ENCODE results near the gene MGAT4D.
"Not testable (repeated sequence)": the region's sequence is repeated elsewhere in the genome, so short reads cannot be mapped to it uniquely, and the experiment has no call there.

Gene MGAT4D

DNA sequence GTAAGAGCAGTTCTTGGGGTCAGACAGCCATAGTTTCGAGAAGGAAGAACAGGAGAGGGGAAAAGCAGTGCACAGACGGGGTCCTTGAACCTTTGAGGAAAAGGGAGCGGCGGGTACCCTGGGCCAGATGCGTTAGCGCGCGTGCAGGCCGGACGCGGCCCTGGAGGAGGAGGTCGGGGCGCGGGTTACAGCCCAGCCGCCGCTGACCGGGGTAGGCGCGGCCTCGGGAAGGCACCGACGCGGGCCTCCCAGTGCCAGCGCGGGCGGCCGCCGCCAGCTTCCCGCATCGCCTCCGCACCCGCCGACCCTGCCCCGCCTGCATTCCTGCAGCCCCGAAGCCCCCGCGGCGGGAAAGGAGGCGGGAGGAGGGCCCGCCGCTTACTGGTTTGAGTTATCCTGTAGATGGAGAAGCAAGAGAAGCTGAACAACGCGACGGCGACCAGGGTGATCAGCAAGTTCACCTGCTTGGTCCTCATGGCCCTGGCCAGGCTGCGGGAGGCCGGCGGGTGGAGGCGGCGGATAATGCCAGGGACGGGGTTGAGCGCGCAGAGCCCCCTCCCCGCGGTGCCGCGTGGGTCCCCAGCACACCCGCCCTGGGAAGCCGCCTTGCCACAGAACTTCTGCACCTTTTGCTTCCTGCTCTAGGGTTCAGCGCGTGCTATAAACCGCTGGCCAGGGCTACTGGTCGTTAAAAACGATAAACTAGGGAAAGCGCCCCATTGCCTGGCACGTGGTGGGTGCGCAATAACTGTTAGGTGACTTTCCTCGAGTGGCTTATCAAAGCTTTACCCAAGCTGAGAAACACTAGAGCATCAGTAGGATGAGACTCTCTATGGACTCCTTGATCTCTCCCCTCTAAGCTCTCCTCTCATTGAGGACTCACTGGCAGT is at the start of gene MGAT4D:
Gene MGAT4D (minus strand): TSS at position 547 of the 890 bp plus-strand sequence. CDS start 71 bp downstream, at position 476.
- ATAC-seq (ENCODE audit: low read depth) (no peak), DNase-seq (ENCODE audit: low spot score in 2 of 2) (no peak)
- Mint-ChIP-seq H3K36me3 (no peaks in the 10 kb centered on the region), H3K27me3 (peaks cover 26% of the 10 kb centered on the region), H3K9me3 (no peaks in the 10 kb centered on the region), H3K4me3 (peak within 1 kb of the TSS; percentile 64), H3K4me1 (peaks cover 4% of the 10 kb centered on the region), H3K27ac (no peak within 1 kb of the TSS)

DNA sequence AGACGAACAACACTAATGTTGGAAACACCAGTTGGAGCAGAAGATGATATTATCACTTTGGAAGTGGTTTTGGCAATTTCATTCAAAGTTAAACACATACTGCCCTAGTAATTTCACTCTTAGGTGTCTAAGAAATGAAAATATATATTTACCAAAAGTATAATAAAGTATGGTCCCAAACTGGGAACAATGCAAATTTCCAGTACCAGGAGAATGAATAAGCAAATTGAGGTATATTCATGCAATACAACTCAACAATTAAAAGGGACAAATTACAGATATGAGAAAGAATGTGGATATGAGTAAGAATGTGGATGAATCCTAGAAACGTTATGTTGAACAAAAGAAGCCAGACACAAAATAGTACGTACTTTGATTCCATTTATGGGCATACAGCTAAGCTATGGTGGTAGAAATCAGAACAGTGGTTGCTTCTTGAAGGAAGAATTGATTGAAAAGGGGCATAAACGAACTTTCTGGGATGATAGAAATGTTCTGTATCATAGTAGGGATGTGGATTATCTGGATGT is 35.9 kb upstream of the MGAT4D start:
- Mint-ChIP-seq H3K4me1 (peaks cover 4% of the 10 kb centered on the region), H3K27ac (no peak overlapping the region), H3K36me3 (peaks cover 16% of the 10 kb centered on the region), H3K27me3 (no peaks in the 10 kb centered on the region), H3K9me3 (no peaks in the 10 kb centered on the region), H3K4me3 (no peak overlapping the region)
- DNase-seq (ENCODE audit: low spot score in 2 of 2) (no peak), ATAC-seq (ENCODE audit: low read depth) (no peak)

DNA sequence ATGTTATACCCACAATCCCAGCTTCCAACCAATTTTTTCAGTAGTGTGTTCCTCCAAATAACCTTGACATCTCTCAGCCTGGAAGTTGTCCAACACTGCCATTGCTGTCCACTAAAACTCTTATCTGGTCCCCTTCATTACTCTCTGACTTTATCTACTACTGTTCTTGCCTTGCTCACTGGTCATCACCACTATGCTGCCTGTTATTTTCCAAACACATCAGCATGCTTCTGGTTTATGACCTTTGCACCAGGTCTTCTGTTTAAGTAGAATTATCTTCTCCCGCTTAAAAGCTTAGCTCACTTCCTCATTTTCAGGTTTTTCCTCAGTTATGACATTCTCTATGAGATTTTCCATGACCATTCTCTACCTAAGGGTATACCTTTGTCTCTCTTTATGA is 31.3 kb upstream of the MGAT4D start:
- no peak for ATAC-seq (ENCODE audit: low read depth)
- Mint-ChIP-seq H3K9me3 (no peaks in the 10 kb centered on the region), H3K36me3 (peaks cover 11% of the 10 kb centered on the region), H3K4me3 (no peak overlapping the region), H3K4me1 (peaks cover 4% of the 10 kb centered on the region), H3K27ac (no peak overlapping the region), H3K27me3 (no peaks in the 10 kb centered on the region)
- DNase-seq (ENCODE audit: low spot score in 2 of 2), result no peak

DNA sequence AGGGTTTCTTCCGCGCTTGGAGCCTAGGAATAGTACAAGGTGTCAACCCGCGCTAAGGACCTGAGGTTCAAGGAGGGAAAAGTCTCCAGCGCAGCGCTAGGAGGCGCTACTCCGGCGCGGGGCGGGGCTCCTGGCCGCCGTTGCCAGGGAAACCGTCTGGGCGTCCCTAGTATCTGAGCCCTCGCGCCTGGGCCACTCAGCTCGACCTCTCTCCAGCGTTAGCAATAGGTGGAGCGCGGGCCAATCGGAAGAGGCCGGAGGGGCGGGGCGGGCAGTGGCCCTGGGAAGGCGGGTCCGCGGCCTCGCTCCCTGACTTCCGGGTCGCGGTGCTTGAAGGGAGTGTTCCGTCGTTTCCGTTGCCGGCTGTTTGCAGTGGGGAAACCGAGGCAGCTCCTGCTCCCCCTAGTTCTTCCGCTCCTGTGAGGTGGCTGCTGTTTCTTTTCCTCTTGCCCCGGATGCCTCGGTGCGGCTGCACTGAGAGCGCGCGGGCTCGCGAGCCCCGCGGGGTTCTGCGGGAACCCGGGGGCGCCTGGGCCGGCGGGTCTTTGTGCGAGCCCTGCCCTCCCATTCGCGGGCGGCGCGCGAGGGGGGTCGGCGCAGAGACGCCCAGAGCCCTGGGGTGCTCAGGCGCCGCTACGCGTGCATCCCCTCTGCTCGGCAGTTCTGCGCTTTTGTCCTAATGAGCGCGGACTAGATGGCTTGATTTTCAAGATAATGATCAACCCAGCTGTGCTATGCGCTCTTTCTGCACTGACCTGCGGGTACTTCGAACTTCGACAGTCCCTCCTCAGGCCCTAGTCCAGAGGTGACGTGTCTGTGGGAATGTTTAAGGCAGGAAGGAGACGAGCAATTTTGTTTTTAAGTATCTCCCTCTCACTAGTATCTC is 26.0 kb upstream of the MGAT4D start, which contains the start of gene ELMOD2:
Gene ELMOD2 (plus strand): TSS at position 312 of the 886 bp plus-strand sequence. CDS start 1,261 bp downstream, outside the sequence.
- Mint-ChIP-seq H3K4me1 (peaks cover 4% of the 10 kb centered on the region), H3K27me3 (no peaks in the 10 kb centered on the region), H3K27ac (peak within 1 kb of the TSS; percentile 71), H3K36me3 (peaks cover 4% of the 10 kb centered on the region), H3K4me3 (peak within 1 kb of the TSS; percentile 84), H3K9me3 (no peaks in the 10 kb centered on the region)
- DNase-seq (ENCODE audit: low spot score in 2 of 2) (peak; percentile 85 to 95), ATAC-seq (ENCODE audit: low read depth) (peak; percentile 98)

DNA sequence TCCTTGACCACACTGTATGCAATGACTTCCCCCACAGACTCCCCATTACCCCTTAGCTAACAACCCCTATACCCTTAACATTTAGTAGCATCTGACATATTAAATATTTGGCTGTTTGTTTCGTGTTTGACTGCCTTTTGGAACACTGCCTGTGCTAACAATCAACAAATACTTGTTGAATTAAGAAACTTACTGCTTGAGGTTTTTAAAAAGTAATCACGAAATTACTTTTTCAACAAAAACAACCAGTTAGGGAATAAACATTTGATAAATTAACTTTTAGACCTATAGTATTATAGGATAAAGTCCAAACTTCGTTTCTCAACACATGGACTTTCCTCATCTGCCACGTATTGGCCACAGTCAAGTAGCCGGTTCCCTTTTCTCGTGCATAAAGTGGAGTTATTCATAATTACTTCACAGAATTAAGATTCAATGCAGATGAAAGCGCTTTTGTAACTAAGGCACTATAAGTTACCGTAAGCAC is 25.3 kb upstream of the MGAT4D start:
- Mint-ChIP-seq H3K4me1 (peaks cover 4% of the 10 kb centered on the region), H3K27me3 (no peaks in the 10 kb centered on the region), H3K36me3 (peaks cover 4% of the 10 kb centered on the region), H3K27ac (peak overlapping the region; percentile 71), H3K9me3 (no peaks in the 10 kb centered on the region), H3K4me3 (peak overlapping the region; percentile 84)
- no peak for DNase-seq (ENCODE audit: low spot score in 2 of 2)
- ATAC-seq (ENCODE audit: low read depth), result peak; percentile 9

DNA sequence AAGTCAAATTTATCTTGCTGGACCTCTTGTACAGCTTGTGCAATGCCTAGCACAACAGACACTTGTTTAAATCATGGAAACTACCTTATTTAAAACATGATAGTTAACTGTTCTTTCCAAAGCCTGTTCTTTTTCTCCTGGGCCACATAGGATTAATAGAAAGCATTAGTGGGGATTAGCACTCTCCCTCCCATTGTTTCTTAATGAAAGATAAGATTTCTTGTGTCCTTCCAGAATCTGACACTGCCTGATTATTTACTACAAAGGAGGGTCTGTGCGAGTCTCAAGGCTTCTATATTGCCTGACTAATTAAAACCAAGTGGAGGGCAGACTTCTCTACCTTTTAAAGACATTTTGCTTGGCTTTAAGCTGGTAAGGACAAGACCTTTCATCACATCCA is 17.3 kb upstream of the MGAT4D start:
- no peak for DNase-seq (ENCODE audit: low spot score in 2 of 2)
- peaks cover 17% of the 10 kb centered on the region for H3K27me3 Mint-ChIP-seq
- no peak for ATAC-seq (ENCODE audit: low read depth)
- no peaks in the 10 kb centered on the region for H3K4me1 Mint-ChIP-seq
- H3K27ac Mint-ChIP-seq, result no peak overlapping the region
- H3K4me3 Mint-ChIP-seq, result no peak overlapping the region
- no peaks in the 10 kb centered on the region for H3K36me3 Mint-ChIP-seq
- no peaks in the 10 kb centered on the region for H3K9me3 Mint-ChIP-seq

DNA sequence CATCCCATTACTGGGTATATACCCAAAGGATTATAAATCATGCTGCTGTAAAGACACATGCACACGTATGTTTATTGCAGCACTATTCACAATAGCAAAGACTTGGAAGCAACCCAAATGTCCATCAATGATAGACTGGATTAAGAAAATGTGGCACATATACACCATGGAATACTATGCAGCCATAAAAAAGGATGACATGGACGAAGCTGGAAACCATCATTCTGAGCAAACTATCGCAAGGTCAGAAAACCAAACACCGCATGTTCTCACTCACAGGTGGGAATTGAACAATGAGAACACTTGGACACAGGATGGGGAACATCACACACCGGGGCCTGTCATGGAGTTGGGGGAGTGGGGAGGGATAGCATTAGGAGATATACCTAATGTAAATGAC is 15.7 kb upstream of the MGAT4D start:
- not testable (repeated sequence) for H3K9me3 Mint-ChIP-seq; H3K4me1 Mint-ChIP-seq; H3K36me3 Mint-ChIP-seq; H3K27ac Mint-ChIP-seq; ATAC-seq (ENCODE audit: low read depth); H3K4me3 Mint-ChIP-seq; DNase-seq (ENCODE audit: low spot score in 2 of 2)
- H3K27me3 Mint-ChIP-seq, result peaks cover 28% of the 10 kb centered on the region

DNA sequence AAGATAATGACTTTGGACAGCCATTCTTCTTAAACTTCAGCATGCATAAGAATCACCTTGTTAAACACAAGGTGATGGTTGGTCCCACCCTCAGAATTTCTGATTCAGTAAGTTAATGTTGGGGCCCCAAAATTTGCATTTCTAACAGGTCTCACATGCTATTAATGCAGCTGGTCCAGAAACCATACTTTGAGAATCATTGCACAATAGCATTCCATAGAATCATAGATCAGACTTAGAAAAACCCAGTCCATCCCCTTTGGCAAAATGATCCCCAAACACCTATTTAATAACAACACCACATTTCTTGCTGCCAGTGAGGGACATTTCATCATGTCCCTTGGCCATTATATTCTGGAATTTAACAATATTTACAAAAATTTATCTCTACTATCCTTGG is 6.2 kb upstream of the MGAT4D start:
- Mint-ChIP-seq H3K4me3 (no peak overlapping the region), H3K36me3 (no peaks in the 10 kb centered on the region), H3K9me3 (no peaks in the 10 kb centered on the region), H3K27me3 (peaks cover 32% of the 10 kb centered on the region), H3K4me1 (no peaks in the 10 kb centered on the region), H3K27ac (no peak overlapping the region)
- DNase-seq (ENCODE audit: low spot score in 2 of 2), result no peak
- ATAC-seq (ENCODE audit: low read depth), result no peak

DNA sequence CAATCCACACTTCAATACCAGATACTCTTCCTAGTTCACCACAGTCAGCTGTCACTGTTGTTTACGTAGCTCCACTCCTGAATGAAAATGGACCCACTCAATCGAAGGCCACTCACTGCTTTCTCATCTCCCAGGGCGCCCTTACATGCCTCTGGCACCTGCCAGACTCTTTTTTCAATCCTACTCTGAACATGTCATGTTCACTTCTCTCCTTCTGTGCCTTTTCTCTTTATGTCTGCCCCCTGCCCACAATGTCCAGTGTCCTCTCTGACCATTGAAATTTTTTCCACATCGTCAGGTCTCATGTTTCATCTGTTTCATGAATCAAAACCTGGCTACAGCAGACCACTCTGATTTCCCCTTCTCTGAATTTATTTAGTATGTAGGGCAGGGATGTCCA is 1.3 kb upstream of the MGAT4D start:
- no peak overlapping the region for H3K4me3 Mint-ChIP-seq
- no peak for ATAC-seq (ENCODE audit: low read depth)

DNA sequence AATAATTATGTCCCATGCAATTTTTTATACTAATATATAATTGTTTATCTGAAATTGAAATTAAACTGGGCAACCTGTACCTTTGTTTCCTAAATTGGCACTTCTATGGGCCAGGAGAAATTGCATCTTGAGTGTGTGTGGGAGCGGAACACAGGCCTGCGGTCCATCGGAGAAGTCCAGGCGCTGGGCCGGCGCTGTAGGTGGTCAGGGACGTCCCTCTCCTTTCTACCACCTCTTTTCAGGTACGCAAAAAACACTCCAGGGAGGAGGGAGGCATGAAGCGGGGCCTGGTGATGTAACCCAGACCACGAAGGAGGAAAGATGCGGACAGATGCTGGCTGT is 717 bp downstream of the MGAT4D start:
- DNase-seq (ENCODE audit: low spot score in 2 of 2) (no peak), ATAC-seq (ENCODE audit: low read depth) (no peak)
- Mint-ChIP-seq H3K4me1 (peaks cover 4% of the 10 kb centered on the region), H3K27me3 (peaks cover 26% of the 10 kb centered on the region), H3K36me3 (no peaks in the 10 kb centered on the region), H3K27ac (no peak overlapping the region), H3K4me3 (peak overlapping the region; percentile 64), H3K9me3 (no peaks in the 10 kb centered on the region)

More for the DNA sequence above, 1.3 kb upstream of the MGAT4D start:
- H3K36me3 Mint-ChIP-seq, result no peaks in the 10 kb centered on the region
- H3K27ac Mint-ChIP-seq, result no peak overlapping the region
- H3K27me3 Mint-ChIP-seq, result peaks cover 24% of the 10 kb centered on the region
- peaks cover 4% of the 10 kb centered on the region for H3K4me1 Mint-ChIP-seq
- DNase-seq (ENCODE audit: low spot score in 2 of 2), result no peak
- H3K9me3 Mint-ChIP-seq, result no peaks in the 10 kb centered on the region

DNA sequence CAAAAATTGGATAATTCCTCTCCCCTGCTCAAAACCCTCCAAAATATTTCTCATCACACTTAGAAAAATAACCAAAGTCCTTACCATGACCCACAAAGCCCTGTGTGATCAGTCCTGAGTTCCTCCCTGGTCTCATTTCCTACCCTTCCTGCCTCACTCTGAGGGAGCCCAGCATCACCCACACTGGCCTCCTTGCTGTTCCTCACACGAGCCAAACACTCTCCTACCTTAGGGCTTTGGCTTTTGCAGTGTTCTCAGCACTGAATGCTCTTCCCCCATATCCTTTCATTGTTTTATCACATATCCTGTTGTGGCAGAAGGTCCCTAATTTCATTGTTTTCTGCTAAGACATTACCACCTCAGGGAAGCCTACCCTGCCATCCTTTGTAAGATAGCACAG is 12.2 kb downstream of the MGAT4D start:
- no peaks in the 10 kb centered on the region for H3K4me1 Mint-ChIP-seq
- ATAC-seq (ENCODE audit: low read depth) (no peak), DNase-seq (ENCODE audit: low spot score in 2 of 2) (no peak)

DNA sequence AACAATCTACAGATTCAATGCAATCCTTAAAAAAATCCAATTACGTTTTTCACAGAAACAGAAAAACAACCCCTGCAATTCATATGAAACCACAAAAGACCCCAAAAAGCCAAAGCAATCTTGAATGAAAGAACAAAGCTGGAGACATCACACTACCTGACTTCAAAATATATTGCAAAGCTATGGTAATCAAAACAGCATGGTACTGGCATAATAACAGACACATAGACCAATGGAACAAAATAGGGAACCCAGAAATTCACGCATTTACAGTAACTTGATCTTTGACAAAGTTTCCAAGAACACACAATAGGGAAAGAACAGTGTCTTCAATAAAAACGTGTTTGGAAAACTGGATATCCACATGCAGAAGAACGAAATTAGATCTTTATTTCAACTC is 14.6 kb downstream of the MGAT4D start:
- Mint-ChIP-seq H3K4me1 (no peaks in the 10 kb centered on the region), H3K27ac (no peak overlapping the region), H3K4me3 (no peak overlapping the region), H3K9me3 (peaks cover 9% of the 10 kb centered on the region), H3K27me3 (peaks cover 9% of the 10 kb centered on the region), H3K36me3 (peaks cover 2% of the 10 kb centered on the region)
- ATAC-seq (ENCODE audit: low read depth), result no peak
- DNase-seq (ENCODE audit: low spot score in 2 of 2), result no peak

More for the DNA sequence above, 12.2 kb downstream of the MGAT4D start:
- H3K4me3 Mint-ChIP-seq, result no peak overlapping the region
- peaks cover 9% of the 10 kb centered on the region for H3K9me3 Mint-ChIP-seq
- peaks cover 2% of the 10 kb centered on the region for H3K36me3 Mint-ChIP-seq
- H3K27ac Mint-ChIP-seq, result no peak overlapping the region
- H3K27me3 Mint-ChIP-seq, result peaks cover 5% of the 10 kb centered on the region

DNA sequence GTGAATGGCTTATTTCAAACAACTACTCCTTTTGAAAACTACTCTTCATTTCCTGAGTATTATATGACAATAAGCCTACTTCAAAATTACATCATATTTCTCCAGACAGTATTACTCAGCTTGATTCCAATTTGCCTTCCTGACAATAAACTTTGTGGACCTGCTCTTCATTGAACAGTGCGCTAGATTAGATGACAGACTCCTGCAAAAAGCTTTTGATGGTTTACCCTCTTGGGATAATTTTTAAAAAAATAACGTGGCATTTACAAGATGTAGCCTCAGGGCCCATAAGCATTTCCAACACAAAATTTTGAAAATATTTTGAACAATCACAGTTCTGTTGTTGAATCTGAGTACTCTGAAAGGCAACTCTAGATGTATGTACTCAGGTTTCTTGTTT is 25.9 kb downstream of the MGAT4D start:
- H3K27ac Mint-ChIP-seq, result no peak overlapping the region
- peaks cover 2% of the 10 kb centered on the region for H3K4me1 Mint-ChIP-seq
- no peak for DNase-seq (ENCODE audit: low spot score in 2 of 2)
- no peaks in the 10 kb centered on the region for H3K36me3 Mint-ChIP-seq
- H3K27me3 Mint-ChIP-seq, result peaks cover 17% of the 10 kb centered on the region
- H3K9me3 Mint-ChIP-seq, result peaks cover 2% of the 10 kb centered on the region
- no peak for ATAC-seq (ENCODE audit: low read depth)
- no peak overlapping the region for H3K4me3 Mint-ChIP-seq

Measured in memory B cell (primary cell).